Kidney (tissue), 14 donors: ENCODE measurements around the gene BICD2. TPM values are rescaled to one million over a fixed set of nuclear protein-coding genes. Genes with fewer than 3 reads are reported as not detected.

Experiments used
- DNase-seq, 5 donors: peaks; one replicate each; pipeline ENCODE4 v3.0.0-alpha.2; 2013 to 2020
- FAIRE-seq: peaks from 2 replicates; lab custom pipeline; 2012; peaks lifted over from hg19 to GRCh38; lab: Jason Lieb, UNC
- H3K27ac ChIP-seq, 2 donors: one replicate each; pipeline ENCODE4 v1.7.0; 2013; ENCODE audit warnings: low read depth in 2 of 2, low read length in 2 of 2, inconsistent platforms in 1 of 2
- H3K27me3 ChIP-seq: one replicate; pipeline ENCODE4 v1.7.1; 2013; ENCODE audit warnings: low read length, inconsistent platforms; ENCODE audit not compliant: control insufficient read depth, insufficient read depth
- H3K36me3 ChIP-seq, 3 donors: one replicate each; pipeline versions ENCODE4 v1.7.0 to v1.7.1; 2013; ENCODE audit warnings: low read length in 3 of 3, control low read depth in 1 of 3, inconsistent platforms in 1 of 3; ENCODE audit not compliant: insufficient read depth in 3 of 3, control insufficient read depth in 2 of 3
- H3K4me1 ChIP-seq, 3 donors: one replicate each; pipeline versions ENCODE4 v1.7.0 to v1.7.1; 2013; ENCODE audit warnings: low read length in 3 of 3, inconsistent platforms in 1 of 3, low read depth in 1 of 3; ENCODE audit not compliant: control insufficient read depth in 2 of 3, insufficient read depth in 2 of 3
- H3K4me3 ChIP-seq, 3 donors: one replicate each; pipeline versions ENCODE4 v1.7.0 to v1.8.1; 2013; ENCODE audit warnings: low read length in 3 of 3, control low read depth in 1 of 3, inconsistent platforms in 1 of 3
- H3K9ac ChIP-seq, 3 donors: one replicate each; pipeline versions ENCODE4 v1.7.0 to v1.7.1; 2013; ENCODE audit warnings: low read length in 3 of 3, control low read depth in 1 of 3, inconsistent platforms in 1 of 3
- H3K9me3 ChIP-seq, 3 donors: one replicate each; pipeline versions ENCODE4 v1.7.0 to v1.7.1; 2013; ENCODE audit warnings: low read length in 3 of 3, control low read depth in 1 of 3, inconsistent platforms in 1 of 3; ENCODE audit not compliant: control insufficient read depth in 2 of 3, insufficient read depth in 1 of 3
- intact Hi-C: fragments of 100-400 bp; cut with DNase I; formaldehyde crosslinking; loops from one replicate; pipeline ENCODE4 v1.11.1; 2022
- polyA plus RNA-seq: library from polyadenylated mRNA; stranded (reverse); fragments of 350-450 nt; fragmentation: Illumina TruSeq; extraction: RNeasy Lipid Tissue Mini Kit (QIAGEN cat#74804); gene quantifications from one replicate; pipeline ENCODE4 v1.2.3, GENCODE V29; 2014; ENCODE audit warnings: low read depth, low replicate concordance; ENCODE audit not compliant: insufficient read depth
- total RNA-seq: library from RNA; stranded (reverse); fragmentation: NEBNext Ultra II Directional; extraction: Animal tissue kit (Norgen Biotek cat#: 25700); gene quantifications from one replicate; pipeline ENCODE4 v1.2.1, GENCODE V29; 2021
- TF ChIP-seq, protein P1 (sequence below): IDR thresholded peaks from 3 replicates; pipeline ENCODE4 v1.5.1; 2012; ENCODE audit warnings: mild to moderate bottlenecking, moderate library complexity, borderline replicate concordance; ENCODE audit not compliant: insufficient read depth; ENCODE audit errors: extremely low read depth
- donor health status: control.
- donor health status: control.
- donor health status: control.
- donor health status: control.
- donor health status: control.
- donor health status: DM: yes; HTN: yes; CAD: no.
- donor health status: Normal renal cell carcinoma (clear cell type).

Gene BICD2
- total and polyA plus RNA-seq, 2 donors from 2014 or later = 10.0 to 25.2 TPM

- Histone ChIP-seq H3K4me1 (peaks cover 0 to 12% (median 0%) of the 10 kb centered on the region in 3 donors), H3K27ac (no peak overlapping the region), H3K9ac (no peak overlapping the region), H3K4me3 (no peak overlapping the region), H3K27me3 (no peaks in the 10 kb centered on the region), H3K9me3 (no peaks in the 10 kb centered on the region), H3K36me3 (peaks cover 2 to 33% (median 33%) of the 10 kb centered on the region in 3 donors)
- intact Hi-C loops = no loop called here
- no peak for FAIRE-seq
- peak in 1 of 5 donors; percentile 3 for DNase-seq
- TF ChIP-seq, protein P1, sequence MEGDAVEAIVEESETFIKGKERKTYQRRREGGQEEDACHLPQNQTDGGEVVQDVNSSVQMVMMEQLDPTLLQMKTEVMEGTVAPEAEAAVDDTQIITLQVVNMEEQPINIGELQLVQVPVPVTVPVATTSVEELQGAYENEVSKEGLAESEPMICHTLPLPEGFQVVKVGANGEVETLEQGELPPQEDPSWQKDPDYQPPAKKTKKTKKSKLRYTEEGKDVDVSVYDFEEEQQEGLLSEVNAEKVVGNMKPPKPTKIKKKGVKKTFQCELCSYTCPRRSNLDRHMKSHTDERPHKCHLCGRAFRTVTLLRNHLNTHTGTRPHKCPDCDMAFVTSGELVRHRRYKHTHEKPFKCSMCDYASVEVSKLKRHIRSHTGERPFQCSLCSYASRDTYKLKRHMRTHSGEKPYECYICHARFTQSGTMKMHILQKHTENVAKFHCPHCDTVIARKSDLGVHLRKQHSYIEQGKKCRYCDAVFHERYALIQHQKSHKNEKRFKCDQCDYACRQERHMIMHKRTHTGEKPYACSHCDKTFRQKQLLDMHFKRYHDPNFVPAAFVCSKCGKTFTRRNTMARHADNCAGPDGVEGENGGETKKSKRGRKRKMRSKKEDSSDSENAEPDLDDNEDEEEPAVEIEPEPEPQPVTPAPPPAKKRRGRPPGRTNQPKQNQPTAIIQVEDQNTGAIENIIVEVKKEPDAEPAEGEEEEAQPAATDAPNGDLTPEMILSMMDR = no peak
Observed at GRCh38 chr9:92724528-92725265, 39.9 kb downstream of the BICD2 start.

DNA sequence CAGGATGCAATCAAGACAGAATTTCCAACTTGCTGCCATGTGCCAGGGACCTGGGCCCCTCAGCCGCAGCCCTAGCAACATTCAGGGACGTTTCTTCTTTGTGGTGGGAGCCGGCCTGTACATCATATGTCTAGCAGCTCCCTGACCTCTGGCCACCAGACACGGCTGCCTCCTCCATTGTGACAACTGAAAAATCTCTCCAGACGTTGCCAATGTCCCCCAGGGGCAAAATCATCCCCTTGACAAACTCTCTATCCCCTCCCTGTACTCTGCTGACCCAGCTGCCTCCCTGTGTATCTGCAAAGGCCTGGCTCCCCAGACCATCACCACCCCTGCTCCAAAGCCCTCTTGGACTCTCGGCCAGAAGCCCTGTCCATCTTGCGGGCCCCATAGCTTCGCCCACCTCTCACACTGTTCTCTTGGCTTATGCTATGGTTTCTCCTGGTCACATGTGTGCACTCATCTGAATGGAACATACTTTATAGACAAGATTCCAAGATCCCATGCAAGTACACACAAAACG, 40.8 kb downstream of the BICD2 start:
- DNase-seq (peak in 1 of 5 donors; percentile 8), FAIRE-seq (no peak)
- Histone ChIP-seq H3K4me1 (peaks cover 0 to 12% (median 0%) of the 10 kb centered on the region in 3 donors), H3K9ac (no peak overlapping the region), H3K4me3 (no peak overlapping the region), H3K27me3 (no peaks in the 10 kb centered on the region), H3K36me3 (peaks cover 2 to 38% (median 37%) of the 10 kb centered on the region in 3 donors), H3K9me3 (no peaks in the 10 kb centered on the region), H3K27ac (no peak overlapping the region)
- TF ChIP-seq, protein P1 = no peak
- intact Hi-C loops = no loop called here

DNA sequence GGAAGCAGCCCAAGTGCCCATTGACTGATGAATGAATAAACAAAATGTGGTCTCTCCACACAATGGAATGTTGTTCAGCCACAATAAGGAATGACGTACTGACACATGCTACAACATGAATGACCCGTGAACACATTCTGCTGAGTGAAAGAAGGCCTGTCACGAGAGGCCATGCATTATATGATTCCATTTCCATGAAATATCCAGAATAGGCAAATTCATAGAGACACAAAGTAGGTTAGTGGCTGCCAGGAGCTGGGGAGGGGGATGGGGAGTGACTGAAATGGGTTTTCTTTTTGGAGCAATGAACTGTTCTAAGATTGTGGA, 41.4 kb downstream of the BICD2 start:
- no peak overlapping the region for H3K9ac ChIP-seq
- FAIRE-seq (no peak), DNase-seq (peak in 1 of 5 donors; percentile 12)
- intact Hi-C loops = no loop called here
- H3K27ac ChIP-seq = no peak overlapping the region
- H3K9me3 ChIP-seq = no peaks in the 10 kb centered on the region
- no peak overlapping the region for H3K4me3 ChIP-seq
- H3K36me3 ChIP-seq = peaks cover 2 to 34% (median 33%) of the 10 kb centered on the region in 3 donors
- TF ChIP-seq, protein P1 = no peak
- H3K4me1 ChIP-seq = peaks cover 0 to 12% (median 0%) of the 10 kb centered on the region in 3 donors
- H3K27me3 ChIP-seq = no peaks in the 10 kb centered on the region
